ENCODE results near the gene MACROH2A1. TPM values are rescaled to one million over a fixed set of nuclear protein-coding genes. Genes with fewer than 3 reads are reported as not detected.

The MACROH2A1 gene
- polyA plus RNA-seq, 1 experiment, result 129 TPM

DNA sequence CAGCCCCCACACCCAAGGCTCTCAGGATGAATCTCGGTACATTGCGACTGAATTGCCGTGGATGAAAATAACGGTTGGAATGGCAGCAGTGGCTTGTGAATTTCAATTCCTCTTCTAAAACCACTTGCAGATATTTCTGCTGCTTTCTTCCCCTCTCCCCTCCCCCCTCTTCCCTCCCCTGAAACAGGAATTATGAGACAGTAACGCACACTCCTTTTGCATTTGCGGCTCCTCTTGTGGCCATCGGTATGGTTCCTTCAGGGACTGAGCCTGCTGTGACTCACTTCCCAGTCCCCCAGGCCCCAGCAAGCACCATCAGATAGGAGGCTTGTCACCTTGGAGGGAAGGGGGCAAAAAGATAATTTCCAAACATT is 38.4 kb upstream of the MACROH2A1 start:
- Histone ChIP-seq H3K9me3 (ENCODE audit: control insufficient read depth, insufficient read depth, low read length) (no peaks in the 10 kb centered on the region), H3K27ac (ENCODE audit: low read depth, low read length) (peak overlapping the region; percentile 82), H3K27me3 (ENCODE audit: control insufficient read depth, insufficient read depth, low read length) (no peaks in the 10 kb centered on the region), H3K4me3 (ENCODE audit: low read depth, low read length) (no peak overlapping the region)
- no peak for TF ChIP-seq CTCF (IDR thresholded peaks at IDR 0.05; ENCODE audit: low read depth, low read length)
- CTCF ChIA-PET, result interaction anchor here (1.6 to 9.5 kb wide), 2 partner anchors 12 to 20 kb away, joined by 13 to 77 read pairs; no protein-coding TSS in a partner anchor
- no peak for DNase-seq (ENCODE audit: low read depth, low spot score)
- POLR2A ChIA-PET, result interaction anchor here (1.2 kb wide), 1 partner anchor 11 kb away, joined by 5 read pairs; no protein-coding TSS in a partner anchor

DNA sequence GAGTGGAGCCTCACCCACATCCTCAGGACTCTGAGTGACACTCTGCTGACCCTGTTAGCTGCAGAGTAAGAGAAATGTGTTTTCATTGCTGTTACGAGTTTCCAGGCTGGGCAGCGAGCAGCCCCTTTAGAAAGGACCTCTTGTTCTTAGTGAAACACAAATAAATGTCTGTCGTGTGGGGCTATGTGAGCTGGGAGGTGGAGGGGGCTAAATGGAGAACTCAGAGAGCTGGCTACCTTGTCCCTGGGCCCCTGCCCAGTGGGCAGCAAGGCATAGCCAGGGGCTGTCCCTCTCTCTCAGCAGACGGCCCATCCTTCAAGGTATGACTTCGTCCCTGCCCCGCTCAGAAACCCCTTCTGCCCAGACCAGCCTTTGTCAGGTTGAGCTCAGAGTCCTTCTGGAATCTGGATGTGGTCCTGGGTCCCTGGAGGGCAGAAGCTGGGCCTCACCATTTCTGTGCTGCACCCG is 38.0 kb upstream of the MACROH2A1 start:
- Histone ChIP-seq H3K27me3 (ENCODE audit: control insufficient read depth, insufficient read depth, low read length) (no peaks in the 10 kb centered on the region), H3K4me3 (ENCODE audit: low read depth, low read length) (no peak overlapping the region), H3K27ac (ENCODE audit: low read depth, low read length) (no peak overlapping the region), H3K9me3 (ENCODE audit: control insufficient read depth, insufficient read depth, low read length) (no peaks in the 10 kb centered on the region)
- POLR2A ChIA-PET, result no interaction called here
- CTCF ChIA-PET, result interaction anchor here (9.5 kb wide), 1 partner anchor 12 kb away, joined by 77 read pairs; no protein-coding TSS in a partner anchor
- TF ChIP-seq CTCF (IDR thresholded peaks at IDR 0.05; ENCODE audit: low read depth, low read length), result no peak
- no peak for DNase-seq (ENCODE audit: low read depth, low spot score)

DNA sequence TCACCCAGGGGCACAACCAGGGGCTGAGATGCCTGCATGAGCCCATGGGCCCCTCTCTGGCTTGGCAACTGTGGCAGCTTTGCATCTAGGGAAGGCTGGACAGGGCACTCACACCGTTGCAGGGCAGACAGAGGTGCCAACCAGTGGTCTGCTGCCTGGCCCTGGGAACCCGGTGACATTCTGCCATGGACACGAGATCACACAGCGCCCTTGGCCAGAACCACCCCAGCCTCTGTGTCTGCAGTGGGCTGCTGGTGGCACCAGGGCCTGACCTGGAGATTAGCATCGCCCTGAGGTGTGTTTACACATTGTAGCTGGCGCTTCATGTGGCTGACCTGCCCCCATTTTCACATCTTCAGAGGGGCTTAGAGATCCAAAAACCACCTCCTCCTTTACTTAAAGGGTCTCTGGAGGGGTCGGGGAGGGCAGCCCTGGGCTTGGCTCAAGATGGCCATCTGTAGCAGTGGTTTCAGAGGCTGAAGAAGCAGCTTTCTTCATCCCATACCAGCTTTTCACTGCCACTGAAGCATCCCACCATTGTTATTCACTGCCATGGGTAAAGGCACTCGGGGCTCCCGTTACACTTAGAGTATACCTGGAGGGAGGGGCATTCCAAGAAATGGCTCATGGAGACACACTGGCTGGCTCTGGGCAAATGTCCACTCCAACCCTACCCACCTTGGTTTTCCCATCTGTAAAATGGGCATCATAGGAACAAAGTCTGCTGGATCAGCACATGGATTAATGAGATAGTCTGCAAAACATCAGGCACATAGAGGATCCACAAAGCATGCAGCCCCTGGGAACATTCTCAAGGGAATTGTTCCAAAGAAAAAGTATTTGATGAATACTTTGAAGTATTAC is 36.7 kb upstream of the MACROH2A1 start:
- Histone ChIP-seq H3K4me3 (ENCODE audit: low read depth, low read length) (no peak overlapping the region), H3K27ac (ENCODE audit: low read depth, low read length) (no peak overlapping the region), H3K9me3 (ENCODE audit: control insufficient read depth, insufficient read depth, low read length) (no peaks in the 10 kb centered on the region), H3K27me3 (ENCODE audit: control insufficient read depth, insufficient read depth, low read length) (no peaks in the 10 kb centered on the region)
- no peak for TF ChIP-seq CTCF (IDR thresholded peaks at IDR 0.05; ENCODE audit: low read depth, low read length)
- no peak for DNase-seq (ENCODE audit: low read depth, low spot score)
- ChIA-PET POLR2A (no interaction called here), CTCF (interaction anchor here (9.5 kb wide), 1 partner anchor 11 kb away, joined by 77 read pairs; no protein-coding TSS in a partner anchor)

DNA sequence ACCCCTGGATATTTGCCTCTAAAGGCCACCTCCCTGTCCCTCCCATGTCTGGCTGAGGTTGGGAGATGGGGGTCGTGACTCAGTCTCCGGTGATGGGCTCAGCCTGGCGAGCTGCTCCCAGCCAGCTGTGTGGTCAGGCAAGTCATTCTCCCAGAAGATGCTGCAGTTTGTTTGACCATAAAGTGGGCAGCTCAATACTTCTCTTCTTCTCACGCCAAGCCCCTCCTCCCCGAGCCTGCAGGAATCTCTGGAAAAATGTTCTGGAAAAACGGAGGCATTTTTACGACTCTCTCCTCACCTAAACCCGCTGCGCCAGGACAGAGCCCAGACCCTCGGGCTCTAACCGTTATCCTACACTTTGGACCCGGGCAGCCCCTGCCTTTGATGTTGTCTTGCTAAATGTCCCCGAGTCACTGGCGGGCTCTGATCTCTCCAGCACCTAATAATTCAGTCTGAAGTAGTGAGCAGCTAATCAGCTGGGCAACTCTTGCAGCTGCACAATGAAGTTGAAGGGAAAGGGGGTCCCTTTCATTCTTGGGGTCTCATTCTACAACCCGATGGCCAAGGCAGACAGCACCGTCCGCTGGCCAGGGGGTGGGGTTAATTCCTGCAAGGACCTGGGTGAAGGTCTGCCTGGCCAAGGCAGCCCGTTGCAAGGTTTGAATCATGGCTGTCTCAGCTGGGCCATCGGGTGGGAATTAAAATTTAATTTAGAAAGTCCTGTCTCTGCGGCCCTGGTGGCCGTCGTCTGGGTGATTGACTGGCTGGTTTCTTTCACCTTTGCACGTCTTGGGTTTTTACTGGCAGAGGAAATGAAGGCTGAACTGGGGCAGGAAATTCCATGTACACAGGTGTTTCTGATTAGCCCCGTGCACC is 35.8 kb upstream of the MACROH2A1 start:
- H3K4me3 ChIP-seq (ENCODE audit: low read depth, low read length), result no peak overlapping the region
- CTCF ChIA-PET, result interaction anchor here (0.6 to 9.5 kb wide), 4 partner anchors 10 to 1456 kb away, joined by 3 to 77 read pairs (median 4); no protein-coding TSS in a partner anchor
- H3K9me3 ChIP-seq (ENCODE audit: control insufficient read depth, insufficient read depth, low read length), result no peaks in the 10 kb centered on the region
- H3K27ac ChIP-seq (ENCODE audit: low read depth, low read length), result no peak overlapping the region
- POLR2A ChIA-PET, result no interaction called here
- no peaks in the 10 kb centered on the region for H3K27me3 ChIP-seq (ENCODE audit: control insufficient read depth, insufficient read depth, low read length)
- DNase-seq (ENCODE audit: low read depth, low spot score), result no peak
- TF ChIP-seq CTCF (IDR thresholded peaks at IDR 0.05; ENCODE audit: low read depth, low read length), result no peak

All from AG04450 (cell line).